ENCODE measurements around the gene SLC39A10.
"Not testable (repeated sequence)": the region's sequence is repeated elsewhere in the genome, so short reads cannot be mapped to it uniquely, and the experiment has no call there.

Gene SLC39A10

DNA sequence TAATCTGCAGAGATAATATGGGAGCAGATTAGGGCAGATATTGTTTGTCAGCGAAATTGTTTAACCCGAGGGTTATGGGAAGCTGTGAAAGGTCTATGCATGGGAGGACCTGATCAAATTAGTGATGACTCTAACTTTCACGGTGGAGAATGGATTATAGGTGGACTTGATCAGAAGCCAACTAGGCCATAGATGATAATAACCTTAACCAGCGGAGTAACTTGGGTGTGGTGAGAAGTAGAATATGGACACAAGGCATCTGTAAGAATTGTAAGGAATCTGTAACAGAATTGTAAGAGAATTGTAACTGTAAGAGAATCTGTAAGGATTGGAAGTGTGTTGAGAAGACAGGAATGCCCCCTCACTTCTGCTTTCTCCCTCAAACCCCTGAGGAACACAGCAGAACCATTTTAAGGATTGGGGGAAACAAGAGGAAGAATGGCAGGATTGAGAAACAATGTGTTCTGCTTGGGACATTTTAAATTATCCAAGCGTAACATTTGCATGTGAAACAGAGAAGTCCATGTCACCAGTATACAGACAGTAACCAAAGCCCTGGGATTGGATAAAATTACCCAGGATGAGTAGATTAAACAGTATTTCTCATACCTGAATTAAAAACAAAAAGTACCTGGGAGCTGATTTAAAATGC is 14.9 kb upstream of the SLC39A10 start:
- in situ Hi-C loops (cut with MboI; ENCODE audit: low pct_unique_long_range_greater_than_20kb, low sequenced_read_pairs, unreplicated experiment): no loop called here
- TF ChIP-seq CTCF (IDR thresholded peaks at IDR 0.05; ENCODE audit: extremely low read depth, insufficient read depth, missing control alignments): no peak
- no peak for DNase-seq (ENCODE audit: low spot score)

GRCh38 chr2:195642679-195643068 is 14.4 kb upstream of the SLC39A10 start:
- TF ChIP-seq CTCF (IDR thresholded peaks at IDR 0.05; ENCODE audit: extremely low read depth, insufficient read depth, missing control alignments): no peak

GRCh38 chr2:195644708-195645107 is 12.3 kb upstream of the SLC39A10 start:
- in situ Hi-C loops (cut with MboI; ENCODE audit: low pct_unique_long_range_greater_than_20kb, low sequenced_read_pairs, unreplicated experiment); DNase-seq (ENCODE audit: low spot score): not testable (repeated sequence)

More at GRCh38 chr2:195642679-195643068, 14.4 kb upstream of the SLC39A10 start:
- in situ Hi-C loops (cut with MboI; ENCODE audit: low pct_unique_long_range_greater_than_20kb, low sequenced_read_pairs, unreplicated experiment): no loop called here
- no peak for DNase-seq (ENCODE audit: low spot score)

DNA sequence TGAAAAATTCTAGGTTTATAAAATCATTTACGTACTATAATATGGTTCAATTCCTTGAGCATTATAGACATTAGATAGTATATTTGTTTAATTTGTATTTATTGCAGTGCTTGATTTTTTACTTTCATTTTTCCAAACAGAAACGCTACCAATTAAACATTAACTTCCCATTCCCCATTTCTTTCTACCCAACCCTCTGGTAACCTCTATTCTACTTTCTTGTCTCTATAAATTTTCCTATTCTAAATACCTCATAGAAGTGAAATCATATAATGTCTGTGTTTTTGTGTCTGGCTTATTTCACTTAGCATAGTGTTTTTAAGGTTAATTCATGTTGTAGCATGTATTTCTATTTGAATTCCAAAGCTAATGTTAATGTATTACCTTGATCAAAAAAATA is 11.6 kb upstream of the SLC39A10 start:
- no peak for TF ChIP-seq CTCF (IDR thresholded peaks at IDR 0.05; ENCODE audit: extremely low read depth, insufficient read depth, missing control alignments)
- in situ Hi-C loops (cut with MboI; ENCODE audit: low pct_unique_long_range_greater_than_20kb, low sequenced_read_pairs, unreplicated experiment): no loop called here
- DNase-seq (ENCODE audit: low spot score): no peak

DNA sequence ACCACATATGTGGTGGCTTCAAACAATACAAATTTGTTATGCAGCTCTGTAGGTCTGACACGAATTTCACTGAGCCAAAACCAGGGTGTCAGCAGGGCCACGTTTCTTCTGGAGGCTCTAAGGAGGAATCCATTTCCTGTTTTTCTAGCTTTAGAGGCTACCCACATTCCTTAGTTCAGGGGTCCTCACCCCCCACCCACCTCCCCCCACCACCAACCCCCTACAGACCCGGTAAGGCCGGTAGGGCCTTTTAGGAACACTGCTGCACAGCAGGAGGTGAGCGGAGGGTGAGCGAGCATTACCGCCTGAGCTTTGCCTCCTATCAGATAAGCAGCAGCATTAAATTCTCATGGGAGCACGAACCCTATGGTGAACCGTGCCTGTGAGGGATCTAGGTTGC is 10.6 kb upstream of the SLC39A10 start:
- DNase-seq (ENCODE audit: low spot score): no peak
- no peak for TF ChIP-seq CTCF (IDR thresholded peaks at IDR 0.05; ENCODE audit: extremely low read depth, insufficient read depth, missing control alignments)
- in situ Hi-C loops (cut with MboI; ENCODE audit: low pct_unique_long_range_greater_than_20kb, low sequenced_read_pairs, unreplicated experiment): no loop called here

DNA sequence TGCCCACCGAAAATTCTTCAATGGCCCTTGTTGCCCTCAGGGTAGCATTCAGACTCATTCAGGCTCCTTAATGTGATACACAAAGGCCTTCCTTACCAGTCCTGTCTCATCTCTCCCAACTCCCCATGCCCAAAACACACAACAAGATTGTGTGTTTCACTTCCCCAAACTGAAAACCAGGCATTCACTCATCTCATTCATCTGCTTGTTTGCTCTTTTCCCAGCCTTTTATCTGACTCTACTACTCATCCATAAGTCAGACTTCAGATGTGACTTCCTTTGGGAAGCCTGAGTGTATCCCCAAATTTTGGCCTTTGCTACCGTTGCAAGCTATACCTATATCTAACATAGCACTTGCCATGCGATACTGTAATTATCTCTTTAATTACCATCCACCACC is 9.7 kb upstream of the SLC39A10 start:
- TF ChIP-seq CTCF (IDR thresholded peaks at IDR 0.05; ENCODE audit: extremely low read depth, insufficient read depth, missing control alignments): no peak
- in situ Hi-C loops (cut with MboI; ENCODE audit: low pct_unique_long_range_greater_than_20kb, low sequenced_read_pairs, unreplicated experiment): no loop called here
- no peak for DNase-seq (ENCODE audit: low spot score)

- in situ Hi-C loops (cut with MboI; ENCODE audit: low pct_unique_long_range_greater_than_20kb, low sequenced_read_pairs, unreplicated experiment); DNase-seq (ENCODE audit: low spot score): not testable (repeated sequence)
These were observed 8.7 kb upstream of the SLC39A10 start for GRCh38 chr2:195648370-195648769.

DNA sequence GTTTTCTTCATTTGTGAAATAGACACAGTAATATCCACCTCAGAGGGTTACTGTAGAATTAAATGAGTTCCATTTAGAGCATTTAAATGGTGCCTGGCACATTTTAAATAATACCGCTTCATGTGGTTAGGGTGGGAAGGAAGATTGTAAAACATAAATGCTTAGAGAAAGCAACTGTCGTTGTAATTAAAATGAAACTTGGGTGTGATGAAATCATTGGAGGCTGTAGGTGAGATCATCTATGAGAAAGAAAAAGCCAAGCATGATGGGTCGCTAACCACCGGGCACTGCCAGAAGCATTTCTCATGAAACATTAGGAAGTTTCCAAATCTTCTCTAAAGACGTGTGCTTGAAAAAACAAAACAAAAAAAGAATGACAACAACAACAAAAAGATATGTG is 8.2 kb upstream of the SLC39A10 start:
- in situ Hi-C loops (cut with MboI; ENCODE audit: low pct_unique_long_range_greater_than_20kb, low sequenced_read_pairs, unreplicated experiment): no loop called here
- no peak for TF ChIP-seq CTCF (IDR thresholded peaks at IDR 0.05; ENCODE audit: extremely low read depth, insufficient read depth, missing control alignments)
- DNase-seq (ENCODE audit: low spot score): no peak
